NB4 (cell line): Measurements from ENCODE around the gene PRSS1.

ENCODE experiments used
- CTCF ChIP-seq: IDR thresholded peaks from one replicate; pipeline ENCODE4 v1.5.1; 2012; ENCODE audit warnings: low read depth, low read length
- POLR2A ChIP-seq: IDR thresholded peaks from 2 replicates; pipeline ENCODE4 v1.6.1; 2011; ENCODE audit warnings: mild to moderate bottlenecking; ENCODE audit not compliant: insufficient read length; ENCODE audit errors: extremely low read depth
- TF ChIP-seq, protein P1 (sequence below): IDR thresholded peaks from 2 replicates; pipeline ENCODE4 v1.6.1; 2011; ENCODE audit warnings: low read depth, low read length

DNA sequence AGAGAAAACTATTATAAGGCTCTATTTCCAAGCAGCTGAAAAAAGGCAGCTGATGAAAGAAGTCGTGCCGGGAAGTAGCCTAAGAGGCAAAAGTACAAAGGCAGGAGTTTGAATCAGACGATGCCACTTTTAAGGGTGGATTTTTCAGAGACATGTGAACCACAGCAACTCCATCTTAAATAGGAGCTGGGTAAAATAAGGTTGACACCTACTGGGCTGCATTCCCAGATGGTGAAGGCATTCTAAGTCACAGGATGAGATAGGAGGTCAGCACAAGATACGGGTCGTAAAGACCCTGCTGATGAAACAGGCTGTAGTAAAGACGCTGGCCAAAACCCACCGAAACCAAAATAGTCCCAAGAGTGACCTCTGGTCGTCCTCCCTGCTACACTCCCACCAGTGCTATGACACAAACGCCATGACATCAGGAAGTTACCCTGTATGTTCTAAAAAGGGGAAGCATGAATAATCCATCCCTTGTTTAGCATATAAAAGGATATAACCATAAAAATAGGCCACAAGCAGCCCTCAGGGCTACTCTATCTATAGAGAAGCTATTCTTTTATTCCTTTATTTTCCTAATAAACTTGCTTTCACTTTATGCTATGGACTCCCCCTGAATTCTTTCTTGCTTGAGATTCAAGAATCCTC, 45.5 kb upstream of the PRSS1 start:
- TF ChIP-seq POLR2A, result no peak
- no peak for TF ChIP-seq CTCF
- TF ChIP-seq, protein P1, sequence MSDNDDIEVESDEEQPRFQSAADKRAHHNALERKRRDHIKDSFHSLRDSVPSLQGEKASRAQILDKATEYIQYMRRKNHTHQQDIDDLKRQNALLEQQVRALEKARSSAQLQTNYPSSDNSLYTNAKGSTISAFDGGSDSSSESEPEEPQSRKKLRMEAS, result no peak
